ENCODE results near the gene TPCN2. TPM values are rescaled to one million over a fixed set of nuclear protein-coding genes. Genes with fewer than 3 reads are reported as not detected.

Gene TPCN2
- total and polyA plus RNA-seq, 2 of the 4 experiments (the other 2 are of a cell fraction), result 3.4 to 8.0 TPM

DNA sequence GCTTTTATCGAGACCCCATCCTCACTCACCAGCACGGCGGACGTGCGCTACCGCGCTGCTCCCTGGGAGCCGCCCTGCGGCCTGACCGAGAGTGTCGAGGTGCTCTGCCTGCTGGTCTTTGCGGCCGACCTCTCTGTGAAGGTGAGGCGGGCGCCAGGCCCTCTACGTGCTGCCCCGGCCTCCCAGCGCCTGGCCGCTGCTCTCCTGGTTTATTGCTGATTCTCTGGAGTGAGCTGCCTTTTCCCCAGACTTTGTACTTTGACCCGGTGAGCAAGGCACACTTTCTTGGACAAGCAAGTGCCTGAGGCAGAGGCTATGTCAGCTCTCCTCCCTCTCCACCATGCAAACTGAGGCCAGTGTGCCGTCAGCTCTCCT, 6.5 kb downstream of the TPCN2 start:
- peaks cover 5 to 65% of the 10 kb centered on the region in 2 experiments; a peak in 3 of 4 replicates for H3K79me1 ChIP-seq (ENCODE audit: low read depth in 1 of 2, low read length in 2 of 2)
- no peak for ATAC-seq (ENCODE audit: low read depth)
- no peak overlapping the region for H3K27ac ChIP-seq (ENCODE audit: insufficient read depth, low read length)
- H4K8ac ChIP-seq (ENCODE audit: low read depth in 2 of 2, low read length in 2 of 2), result no peak overlapping the region
- H2AFZ ChIP-seq (replicated peaks; ENCODE audit: low read length, poor library complexity), result no peak overlapping the region
- H3K4me3 ChIP-seq (ENCODE audit: insufficient read depth, low read depth, low read length), result no peak overlapping the region
- ChIA-PET POLR2A (ENCODE audit: unreplicated experiment) (no interaction called here), CTCF (no interaction called here)
- DNase-seq, result no peak
- H3K4me1 ChIP-seq (ENCODE audit: control insufficient read depth, insufficient read depth, low read length), result no peaks in the 10 kb centered on the region; the same call in 1 of the 2 replicates
- peaks cover 37% of the 10 kb centered on the region for H3K36me3 ChIP-seq (ENCODE audit: control insufficient read depth, insufficient read depth, low read length)
- H3K56ac ChIP-seq (ENCODE audit: extremely low read depth, insufficient read depth, low read length), result no peak overlapping the region
- in situ Hi-C loops (cut with MboI; ENCODE audit: low sequenced_read_pairs) (no loop called here), intact Hi-C loops (cut with micrococcal nuclease) (no loop called here), dilution Hi-C loops (cut with HindIII; ENCODE audit: low sequenced_read_pairs, unreplicated experiment) (no loop called here)
- no peak overlapping the region for H2BK120ac ChIP-seq (ENCODE audit: low read depth, low read length)
- H3K14ac ChIP-seq (replicated peaks; ENCODE audit: low read depth, low read length), result no peak overlapping the region
- no peak overlapping the region for H3K4me2 ChIP-seq (ENCODE audit: low read depth, low read length)
- no peak overlapping the region for H3K4ac ChIP-seq (ENCODE audit: low read depth, low read length)
- no peak overlapping the region for H3K18ac ChIP-seq (ENCODE audit: low read depth, low read length)
- H4K5ac ChIP-seq (ENCODE audit: low read depth, low read length), result no peak overlapping the region
- H3K9me3 ChIP-seq (ENCODE audit: control insufficient read depth, insufficient read depth, low read length), result no peaks in the 10 kb centered on the region
- H2BK15ac ChIP-seq (ENCODE audit: low read depth, low read length), result no peak overlapping the region
- H3K9me1 ChIP-seq (ENCODE audit: insufficient read depth, low read length), result no peaks in the 10 kb centered on the region
- H4K20me1 ChIP-seq (ENCODE audit: insufficient read depth, low read length), result peaks cover 49% of the 10 kb centered on the region
- H4K91ac ChIP-seq (ENCODE audit: insufficient read depth, low read depth, low read length), result no peak overlapping the region
- no peaks in the 10 kb centered on the region for H3K27me3 ChIP-seq (ENCODE audit: control insufficient read depth, insufficient read depth, low read length)
- 97% methylated on average over 10 of the region's 21 CpGs; no CpG with 5 or more reads in 1 of the 2 experiments for WGBS, 2 experiments (ENCODE audit: extremely low coverage in 2 of 2, insufficient read length in 1 of 2)
- no peak overlapping the region for H2AK5ac ChIP-seq (ENCODE audit: low read depth, low read length)
- no peak overlapping the region for H3K23ac ChIP-seq (ENCODE audit: low read depth, low read length)
- TF ChIP-seq RCOR1 (IDR thresholded peaks at IDR 0.05; ENCODE audit: insufficient replicate concordance, low read length) (no peak), CHD1 (IDR thresholded peaks at IDR 0.05; ENCODE audit: low read depth, low read length) (no peak), MXI1 (IDR thresholded peaks at IDR 0.05; ENCODE audit: borderline replicate concordance, low read depth, low read length) (no peak), RFX5 (IDR thresholded peaks at IDR 0.05; ENCODE audit: low read depth, low read length) (no peak), POLR2A (IDR thresholded peaks at IDR 0.05; ENCODE audit: low read depth, low read length) (no peak), RAD21 (IDR thresholded peaks at IDR 0.05; ENCODE audit: low read length) (no peak), NFE2L2 (IDR thresholded peaks at IDR 0.05; ENCODE audit: low read depth, low read length) (no peak), SMC3 (IDR thresholded peaks at IDR 0.05; ENCODE audit: low read depth, low read length) (no peak), MAZ (IDR thresholded peaks at IDR 0.05; ENCODE audit: borderline replicate concordance, low read depth, low read length) (no peak), FOS (IDR thresholded peaks at IDR 0.05; ENCODE audit: low read depth, low read length) (no peak)
- TF ChIP-seq, protein P1, sequence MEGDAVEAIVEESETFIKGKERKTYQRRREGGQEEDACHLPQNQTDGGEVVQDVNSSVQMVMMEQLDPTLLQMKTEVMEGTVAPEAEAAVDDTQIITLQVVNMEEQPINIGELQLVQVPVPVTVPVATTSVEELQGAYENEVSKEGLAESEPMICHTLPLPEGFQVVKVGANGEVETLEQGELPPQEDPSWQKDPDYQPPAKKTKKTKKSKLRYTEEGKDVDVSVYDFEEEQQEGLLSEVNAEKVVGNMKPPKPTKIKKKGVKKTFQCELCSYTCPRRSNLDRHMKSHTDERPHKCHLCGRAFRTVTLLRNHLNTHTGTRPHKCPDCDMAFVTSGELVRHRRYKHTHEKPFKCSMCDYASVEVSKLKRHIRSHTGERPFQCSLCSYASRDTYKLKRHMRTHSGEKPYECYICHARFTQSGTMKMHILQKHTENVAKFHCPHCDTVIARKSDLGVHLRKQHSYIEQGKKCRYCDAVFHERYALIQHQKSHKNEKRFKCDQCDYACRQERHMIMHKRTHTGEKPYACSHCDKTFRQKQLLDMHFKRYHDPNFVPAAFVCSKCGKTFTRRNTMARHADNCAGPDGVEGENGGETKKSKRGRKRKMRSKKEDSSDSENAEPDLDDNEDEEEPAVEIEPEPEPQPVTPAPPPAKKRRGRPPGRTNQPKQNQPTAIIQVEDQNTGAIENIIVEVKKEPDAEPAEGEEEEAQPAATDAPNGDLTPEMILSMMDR (conservative IDR thresholded peaks at IDR 0.05; ENCODE audit: low read depth, low read length), result no peak
- TF ChIP-seq, protein P2, sequence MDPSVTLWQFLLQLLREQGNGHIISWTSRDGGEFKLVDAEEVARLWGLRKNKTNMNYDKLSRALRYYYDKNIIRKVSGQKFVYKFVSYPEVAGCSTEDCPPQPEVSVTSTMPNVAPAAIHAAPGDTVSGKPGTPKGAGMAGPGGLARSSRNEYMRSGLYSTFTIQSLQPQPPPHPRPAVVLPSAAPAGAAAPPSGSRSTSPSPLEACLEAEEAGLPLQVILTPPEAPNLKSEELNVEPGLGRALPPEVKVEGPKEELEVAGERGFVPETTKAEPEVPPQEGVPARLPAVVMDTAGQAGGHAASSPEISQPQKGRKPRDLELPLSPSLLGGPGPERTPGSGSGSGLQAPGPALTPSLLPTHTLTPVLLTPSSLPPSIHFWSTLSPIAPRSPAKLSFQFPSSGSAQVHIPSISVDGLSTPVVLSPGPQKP (IDR thresholded peaks at IDR 0.05; ENCODE audit: borderline replicate concordance, low read depth, low read length), result no peak
- no TSS peak for BruUV-seq (replicated peaks)
- no peak overlapping the region for H2BK5ac ChIP-seq (ENCODE audit: low read depth, low read length, poor library complexity, severe bottlenecking)
- no peak overlapping the region for H2BK20ac ChIP-seq (ENCODE audit: low read depth, low read length)
- no peak overlapping the region for H3K9ac ChIP-seq (ENCODE audit: low read depth, low read length)
- no peak overlapping the region for H2AK9ac ChIP-seq (replicated peaks; ENCODE audit: low read depth, low read length, poor library complexity)

All from IMR-90 (cell line).